CD4-positive, alpha-beta T cell treated with Interleukin-10 for 1 hour (primary cell): ENCODE results near the gene MAPK13.
"Not testable (repeated sequence)": the region's sequence is repeated elsewhere in the genome, so short reads cannot be mapped to it uniquely, and the experiment has no call there.

Experiments
- DNase-seq: peaks from one replicate; pipeline ENCODE4 v3.0.0-alpha.2; 2020

MAPK13 gene

GRCh38 chr6:36115412-36115811, 14.9 kb upstream of the MAPK13 start:
- DNase-seq = no peak

GRCh38 chr6:36116066-36116864, 14.0 kb upstream of the MAPK13 start:
- DNase-seq = no peak

GRCh38 chr6:36116943-36117342, 13.4 kb upstream of the MAPK13 start:
- DNase-seq = no peak

- no peak for DNase-seq
Measured at GRCh38 chr6:36117658-36118549, 12.4 kb upstream of the MAPK13 start.

GRCh38 chr6:36118550-36119107, 11.7 kb upstream of the MAPK13 start:
- DNase-seq = peak; percentile 83

GRCh38 chr6:36119209-36119608, 11.1 kb upstream of the MAPK13 start:
- no peak for DNase-seq

- no peak for DNase-seq
Measured at GRCh38 chr6:36120018-36120417, 10.3 kb upstream of the MAPK13 start.

GRCh38 chr6:36120539-36120938, 9.8 kb upstream of the MAPK13 start:
- peak; percentile 86 for DNase-seq

- DNase-seq = peak; percentile 70
Measured at GRCh38 chr6:36120979-36121786, 9.1 kb upstream of the MAPK13 start.

- DNase-seq = no peak
Measured at GRCh38 chr6:36121787-36122494, 8.4 kb upstream of the MAPK13 start.

GRCh38 chr6:36122495-36123269, 7.6 kb upstream of the MAPK13 start:
- no peak for DNase-seq

GRCh38 chr6:36123270-36124139, 6.8 kb upstream of the MAPK13 start:
- peak; percentile 96 for DNase-seq

GRCh38 chr6:36124346-36124745, 6.0 kb upstream of the MAPK13 start:
- not testable (repeated sequence) for DNase-seq

- DNase-seq = no peak
Measured at GRCh38 chr6:36124881-36125280, 5.4 kb upstream of the MAPK13 start.

- DNase-seq = no peak
Measured at GRCh38 chr6:36125575-36125974, 4.7 kb upstream of the MAPK13 start.

GRCh38 chr6:36126121-36126520, 4.2 kb upstream of the MAPK13 start:
- no peak for DNase-seq

- no peak for DNase-seq
Measured at GRCh38 chr6:36126553-36127458, 3.5 kb upstream of the MAPK13 start.

- DNase-seq = no peak
Measured at GRCh38 chr6:36127462-36128016, 2.8 kb upstream of the MAPK13 start.

GRCh38 chr6:36128073-36128472, 2.2 kb upstream of the MAPK13 start:
- DNase-seq = no peak
